ENCODE data around the gene HYKK. TPM values are rescaled to one million over a fixed set of nuclear protein-coding genes. Genes with fewer than 3 reads are reported as not detected.
"Not testable (repeated sequence)": the region's sequence is repeated elsewhere in the genome, so short reads cannot be mapped to it uniquely, and the experiment has no call there.

The HYKK gene
- polyA plus RNA-seq, 1 experiment: 3.2 TPM

DNA sequence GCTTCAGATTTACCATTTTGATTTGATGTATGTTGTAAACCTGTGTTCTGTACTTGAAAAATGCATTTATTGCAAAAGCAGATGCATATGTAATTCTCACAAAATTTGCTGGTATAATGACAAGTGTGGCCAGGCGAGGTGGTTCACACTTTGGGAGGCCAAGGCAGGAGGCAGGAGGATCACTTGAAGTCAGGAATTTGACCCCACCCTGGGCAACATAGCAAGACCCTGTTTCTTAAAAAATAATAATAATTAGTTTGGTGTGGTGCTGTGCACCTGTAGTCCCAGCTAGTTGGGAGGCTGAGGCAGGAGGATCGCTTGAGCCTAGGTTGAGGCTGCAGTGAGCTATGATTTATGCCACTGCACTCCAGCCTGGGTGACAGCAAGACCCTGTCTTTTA lies 4.7 kb upstream of the HYKK start:
- no peaks in the 10 kb centered on the region for H3K27me3 ChIP-seq (ENCODE audit: control insufficient read depth, insufficient read depth, low read length)
- CTCF ChIA-PET: no interaction called here

DNA sequence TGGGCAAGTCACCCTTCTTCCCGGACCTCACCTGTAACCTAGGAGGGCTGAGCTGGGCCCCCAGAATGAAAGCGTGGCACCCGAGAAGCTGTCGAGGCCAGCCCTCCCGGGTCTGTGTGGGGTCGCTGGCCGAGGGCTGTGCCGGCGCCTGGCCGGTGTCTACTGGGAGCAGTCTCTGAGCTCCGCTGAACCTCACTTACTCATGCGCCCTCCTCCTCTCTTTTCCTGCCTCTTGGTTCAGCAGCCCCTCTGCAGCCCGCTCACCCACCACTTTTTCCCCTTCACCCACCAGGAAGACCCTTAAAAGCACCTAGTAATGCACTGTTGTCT lies 419 bp downstream of the HYKK start:
- DNase-seq (ENCODE audit: low read depth): no peak
- Histone ChIP-seq H3K4me3 (ENCODE audit: low read depth, low read length) (peak overlapping the region; percentile 77), H3K27me3 (ENCODE audit: control insufficient read depth, insufficient read depth, low read length) (no peaks in the 10 kb centered on the region), H3K36me3 (ENCODE audit: control insufficient read depth, insufficient read depth, low read length) (no peaks in the 10 kb centered on the region)
- TF ChIP-seq, protein P1, sequence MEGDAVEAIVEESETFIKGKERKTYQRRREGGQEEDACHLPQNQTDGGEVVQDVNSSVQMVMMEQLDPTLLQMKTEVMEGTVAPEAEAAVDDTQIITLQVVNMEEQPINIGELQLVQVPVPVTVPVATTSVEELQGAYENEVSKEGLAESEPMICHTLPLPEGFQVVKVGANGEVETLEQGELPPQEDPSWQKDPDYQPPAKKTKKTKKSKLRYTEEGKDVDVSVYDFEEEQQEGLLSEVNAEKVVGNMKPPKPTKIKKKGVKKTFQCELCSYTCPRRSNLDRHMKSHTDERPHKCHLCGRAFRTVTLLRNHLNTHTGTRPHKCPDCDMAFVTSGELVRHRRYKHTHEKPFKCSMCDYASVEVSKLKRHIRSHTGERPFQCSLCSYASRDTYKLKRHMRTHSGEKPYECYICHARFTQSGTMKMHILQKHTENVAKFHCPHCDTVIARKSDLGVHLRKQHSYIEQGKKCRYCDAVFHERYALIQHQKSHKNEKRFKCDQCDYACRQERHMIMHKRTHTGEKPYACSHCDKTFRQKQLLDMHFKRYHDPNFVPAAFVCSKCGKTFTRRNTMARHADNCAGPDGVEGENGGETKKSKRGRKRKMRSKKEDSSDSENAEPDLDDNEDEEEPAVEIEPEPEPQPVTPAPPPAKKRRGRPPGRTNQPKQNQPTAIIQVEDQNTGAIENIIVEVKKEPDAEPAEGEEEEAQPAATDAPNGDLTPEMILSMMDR (IDR thresholded peaks at IDR 0.05; ENCODE audit: insufficient read depth, low read depth, low read length): no peak
- CTCF ChIA-PET: no interaction called here
- POLR2A ChIA-PET: no interaction called here

More for the DNA sequence above, 4.7 kb upstream of the HYKK start:
- TF ChIP-seq, protein P1 (IDR thresholded peaks at IDR 0.05; ENCODE audit: insufficient read depth, low read depth, low read length): no peak
- POLR2A ChIA-PET: interaction anchor here (0.7 kb wide), 1 partner anchor 177 kb away, joined by 3 read pairs; no protein-coding TSS in a partner anchor
- Histone ChIP-seq H3K36me3 (ENCODE audit: control insufficient read depth, insufficient read depth, low read length) (no peaks in the 10 kb centered on the region), H3K4me3 (ENCODE audit: low read depth, low read length) (no peak overlapping the region)
- DNase-seq (ENCODE audit: low read depth): no peak

DNA sequence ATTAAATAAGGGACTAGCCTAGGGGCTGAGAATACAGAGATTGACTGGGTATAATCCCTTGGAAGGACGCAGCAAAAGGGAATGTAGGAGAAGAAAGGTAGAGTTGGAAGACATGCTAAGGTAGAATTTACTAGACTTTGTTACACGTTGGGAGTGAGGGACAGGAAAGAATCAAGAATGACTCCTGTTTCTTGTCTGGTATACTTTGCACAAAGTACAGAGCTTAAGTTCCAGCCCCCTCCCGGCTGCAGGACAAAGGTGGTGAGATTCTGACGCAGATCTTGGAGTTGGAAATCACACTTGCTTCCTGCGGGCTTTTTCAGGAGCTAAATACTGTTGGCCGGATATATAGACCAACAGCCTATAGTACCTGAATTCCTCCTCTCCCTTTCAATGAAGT lies 895 bp downstream of the HYKK start:
- no peaks in the 10 kb centered on the region for H3K36me3 ChIP-seq (ENCODE audit: control insufficient read depth, insufficient read depth, low read length)
- DNase-seq (ENCODE audit: low read depth): no peak
- no peaks in the 10 kb centered on the region for H3K27me3 ChIP-seq (ENCODE audit: control insufficient read depth, insufficient read depth, low read length)
- peak overlapping the region; percentile 77 for H3K4me3 ChIP-seq (ENCODE audit: low read depth, low read length)
- ChIA-PET CTCF (no interaction called here), POLR2A (no interaction called here)
- TF ChIP-seq, protein P1 (IDR thresholded peaks at IDR 0.05; ENCODE audit: insufficient read depth, low read depth, low read length): no peak

DNA sequence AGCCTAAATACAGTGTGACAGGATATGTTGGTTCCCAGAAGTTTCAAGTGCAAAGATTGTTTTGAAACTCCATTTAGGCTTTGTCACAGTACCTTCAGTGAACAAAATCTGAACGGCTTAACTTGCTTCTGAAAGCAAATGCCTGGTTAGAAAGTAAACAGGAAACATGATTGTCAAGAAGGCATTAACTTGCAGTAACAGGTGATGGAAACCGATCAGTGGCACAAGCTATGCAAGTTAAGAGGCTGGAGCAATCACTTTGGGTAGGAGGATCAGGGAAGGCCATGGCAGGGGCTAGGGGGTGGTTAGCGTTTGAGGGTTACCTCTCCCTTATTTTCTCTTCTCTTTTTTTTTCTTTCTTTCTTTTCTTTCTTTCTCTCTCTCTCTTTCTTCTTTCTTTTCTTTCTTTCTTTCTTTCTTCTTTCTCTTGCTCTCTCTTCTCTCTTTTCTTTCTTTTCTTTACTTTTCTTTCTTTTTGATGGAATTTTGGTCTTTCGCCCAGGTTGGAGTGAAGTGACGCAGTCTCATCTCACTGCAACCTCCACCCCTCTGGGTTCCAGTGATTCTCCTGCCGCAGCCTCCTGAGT lies 2.4 kb downstream of the HYKK start:
- no peaks in the 10 kb centered on the region for H3K36me3 ChIP-seq (ENCODE audit: control insufficient read depth, insufficient read depth, low read length)
- POLR2A ChIA-PET: no interaction called here
- CTCF ChIA-PET: no interaction called here
- DNase-seq (ENCODE audit: low read depth): no peak
- no peaks in the 10 kb centered on the region for H3K27me3 ChIP-seq (ENCODE audit: control insufficient read depth, insufficient read depth, low read length)
- no peak overlapping the region for H3K4me3 ChIP-seq (ENCODE audit: low read depth, low read length)
- TF ChIP-seq, protein P1 (IDR thresholded peaks at IDR 0.05; ENCODE audit: insufficient read depth, low read depth, low read length): no peak

DNA sequence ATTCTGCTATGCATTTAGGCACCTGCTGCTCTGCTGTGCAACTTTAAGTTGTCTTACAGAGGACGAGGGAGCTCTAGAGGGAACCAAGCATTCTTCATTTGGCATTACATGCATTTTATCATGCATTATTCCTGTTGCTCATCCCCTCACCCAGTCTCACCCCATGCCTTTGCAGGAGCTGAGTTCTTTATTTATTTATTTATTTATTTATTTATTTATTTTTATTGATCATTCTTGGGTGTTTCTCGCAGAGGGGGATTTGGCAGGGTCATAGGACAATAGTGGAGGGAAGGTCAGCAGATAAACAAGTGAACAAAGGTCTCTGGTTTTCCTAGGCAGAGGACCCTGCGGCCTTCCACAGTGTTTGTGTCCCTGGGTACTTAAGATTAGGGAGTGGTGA lies 12.7 kb downstream of the HYKK start:
- DNase-seq (ENCODE audit: low read depth); H3K4me3 ChIP-seq (ENCODE audit: low read depth, low read length); POLR2A ChIA-PET; H3K36me3 ChIP-seq (ENCODE audit: control insufficient read depth, insufficient read depth, low read length); H3K27me3 ChIP-seq (ENCODE audit: control insufficient read depth, insufficient read depth, low read length); CTCF ChIA-PET: not testable (repeated sequence)

DNA sequence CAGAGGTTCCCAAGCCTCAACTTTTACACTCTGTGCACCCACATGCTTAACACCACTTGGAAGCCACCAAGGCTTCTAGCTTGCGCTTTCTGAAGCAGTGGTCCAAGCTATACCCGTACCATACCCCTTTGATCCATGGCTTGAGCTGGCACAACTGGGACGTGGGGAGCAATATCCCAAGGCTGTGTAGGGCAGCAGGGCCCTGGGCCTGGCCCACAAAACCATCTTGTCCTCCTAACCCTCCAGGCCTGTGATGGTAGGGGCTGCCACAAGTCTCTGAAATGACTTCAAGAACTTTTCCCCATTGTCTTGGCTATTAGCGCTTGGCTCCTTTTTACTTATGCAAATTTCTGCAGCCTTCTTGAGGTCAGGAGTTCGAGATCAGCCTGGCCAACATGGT lies 16.9 kb downstream of the HYKK start:
- no peaks in the 10 kb centered on the region for H3K27me3 ChIP-seq (ENCODE audit: control insufficient read depth, insufficient read depth, low read length)
- no peak for DNase-seq (ENCODE audit: low read depth)
- CTCF ChIA-PET: no interaction called here
- TF ChIP-seq, protein P1 (IDR thresholded peaks at IDR 0.05; ENCODE audit: insufficient read depth, low read depth, low read length): no peak
- no peak overlapping the region for H3K4me3 ChIP-seq (ENCODE audit: low read depth, low read length)
- POLR2A ChIA-PET: no interaction called here
- no peaks in the 10 kb centered on the region for H3K36me3 ChIP-seq (ENCODE audit: control insufficient read depth, insufficient read depth, low read length)

Measured in BJ (cell line).